ENCODE measurements around the gene CYLD.

Gene CYLD

DNA sequence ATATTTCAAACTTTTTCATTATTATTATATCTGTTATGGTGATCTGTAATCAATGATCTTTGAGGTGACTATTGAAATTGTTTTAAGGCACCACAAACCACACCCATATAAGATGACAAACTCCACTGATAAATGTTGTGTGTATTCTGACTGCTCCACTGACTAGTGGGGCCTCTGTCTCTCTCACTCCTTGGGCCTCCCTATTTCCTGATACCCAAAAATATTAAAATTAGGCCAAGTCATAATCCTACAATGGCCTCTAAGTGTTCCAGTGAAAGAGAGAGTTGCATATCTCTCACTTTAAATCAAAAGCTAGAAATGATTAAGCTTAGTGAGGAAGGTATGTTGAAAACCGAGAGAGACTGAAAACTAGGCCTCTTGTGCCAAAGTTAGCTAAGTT, 23.4 kb downstream of the CYLD start:
- FAIRE-seq (no peak), DNase-seq (ENCODE audit: insufficient read length, low spot score) (no peak)
- TF ChIP-seq POLR2A (IDR thresholded peaks at IDR 0.05; ENCODE audit: low read depth, low read length), result no peak

DNA sequence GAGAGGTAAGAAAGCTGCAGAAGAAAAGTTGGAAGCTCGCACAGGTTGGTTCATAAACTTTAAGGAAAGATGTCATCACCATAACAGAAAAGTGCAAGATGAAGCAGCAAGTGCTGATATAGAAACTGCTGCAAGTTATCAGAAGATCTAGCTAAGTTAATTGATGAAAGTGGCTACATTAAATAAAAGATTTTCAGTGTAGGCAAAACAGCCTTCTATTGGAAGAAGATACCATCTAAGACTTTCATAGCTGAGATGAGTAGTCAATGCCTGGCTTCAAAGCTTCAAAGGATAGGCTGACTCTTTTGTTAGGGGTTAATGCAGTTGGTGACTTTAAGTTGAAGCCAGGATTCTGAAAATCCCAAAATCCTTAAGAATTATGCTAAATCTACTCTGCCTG, 24.0 kb downstream of the CYLD start:
- TF ChIP-seq POLR2A (IDR thresholded peaks at IDR 0.05; ENCODE audit: low read depth, low read length), result no peak
- DNase-seq (ENCODE audit: insufficient read length, low spot score) (no peak), FAIRE-seq (no peak)

DNA sequence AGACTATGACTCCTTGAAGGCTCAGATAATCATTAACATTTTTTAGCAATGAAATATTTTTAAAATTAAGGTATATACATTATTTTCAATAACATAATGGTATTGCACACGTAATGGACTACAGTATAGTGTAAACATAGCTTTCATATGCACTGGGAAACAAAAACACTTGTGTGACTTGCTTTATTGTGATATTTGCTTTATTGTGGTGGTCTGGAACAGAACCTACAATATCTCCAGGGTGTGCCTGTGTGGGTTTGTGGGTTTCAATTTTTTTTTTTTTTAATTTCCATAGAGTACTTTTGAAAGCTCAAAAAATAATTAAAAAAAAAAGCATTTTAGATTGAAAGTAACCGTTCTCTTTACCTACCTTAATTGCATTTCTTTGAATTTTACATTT, 25.3 kb downstream of the CYLD start:
- no peak for FAIRE-seq
- TF ChIP-seq POLR2A (IDR thresholded peaks at IDR 0.05; ENCODE audit: low read depth, low read length), result no peak

DNA sequence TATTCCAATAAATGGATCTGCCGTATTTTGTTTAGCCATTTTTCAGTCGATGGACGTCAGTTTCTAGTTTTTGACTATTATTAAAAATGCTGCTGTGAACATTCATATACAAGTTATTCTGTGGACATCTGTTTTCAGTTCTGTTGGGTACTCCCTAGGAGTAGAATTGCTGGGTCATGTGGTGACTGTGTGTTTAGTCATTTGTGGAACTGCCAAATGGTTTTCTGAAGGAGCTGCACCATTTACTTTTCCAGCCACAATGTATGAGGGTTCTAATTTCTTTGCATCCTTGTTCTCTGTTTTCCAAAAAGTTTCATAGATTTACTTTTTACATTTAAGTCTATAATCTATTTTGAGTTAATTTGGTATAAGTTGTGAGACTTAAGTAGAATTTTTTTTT, 29.5 kb downstream of the CYLD start:
- no peak for TF ChIP-seq POLR2A (IDR thresholded peaks at IDR 0.05; ENCODE audit: low read depth, low read length)
- DNase-seq (ENCODE audit: insufficient read length, low spot score) (no peak), FAIRE-seq (no peak)

More for the DNA sequence above, 25.3 kb downstream of the CYLD start:
- no peak for DNase-seq (ENCODE audit: insufficient read length, low spot score)

GRCh38 chr16:50774405-50774804, 32.5 kb downstream of the CYLD start:
- no peak for FAIRE-seq
- no peak for TF ChIP-seq POLR2A (IDR thresholded peaks at IDR 0.05; ENCODE audit: low read depth, low read length)

GRCh38 chr16:50774960-50775359, 33.1 kb downstream of the CYLD start:
- DNase-seq (ENCODE audit: insufficient read length, low spot score) (no peak), FAIRE-seq (no peak)
- TF ChIP-seq POLR2A (IDR thresholded peaks at IDR 0.05; ENCODE audit: low read depth, low read length), result no peak

More at GRCh38 chr16:50774405-50774804, 32.5 kb downstream of the CYLD start:
- no peak for DNase-seq (ENCODE audit: insufficient read length, low spot score)

GRCh38 chr16:50776037-50776436, 34.2 kb downstream of the CYLD start:
- no peak for FAIRE-seq
- TF ChIP-seq POLR2A (IDR thresholded peaks at IDR 0.05; ENCODE audit: low read depth, low read length), result no peak
- DNase-seq (ENCODE audit: insufficient read length, low spot score), result no peak

GRCh38 chr16:50778284-50779163, 36.6 kb downstream of the CYLD start:
- DNase-seq (ENCODE audit: insufficient read length, low spot score) (no peak), FAIRE-seq (no peak)
- TF ChIP-seq POLR2A (IDR thresholded peaks at IDR 0.05; ENCODE audit: low read depth, low read length), result no peak

DNA sequence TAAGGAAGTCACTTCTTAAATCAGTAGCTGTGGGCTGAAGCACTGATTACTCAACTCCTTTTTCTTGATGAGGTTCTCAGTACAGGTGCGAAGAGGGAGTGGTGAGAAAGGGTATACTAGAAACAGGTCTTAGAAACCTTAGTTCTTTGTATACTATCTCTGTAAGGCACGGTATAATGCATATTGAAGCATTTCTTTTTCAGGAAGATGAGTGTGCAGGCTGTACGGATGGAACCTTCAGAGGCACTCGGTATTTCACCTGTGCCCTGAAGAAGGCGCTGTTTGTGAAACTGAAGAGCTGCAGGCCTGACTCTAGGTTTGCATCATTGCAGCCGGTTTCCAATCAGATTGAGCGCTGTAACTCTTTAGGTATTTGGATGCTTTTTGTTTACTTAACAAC, 39.2 kb downstream of the CYLD start:
- DNase-seq (ENCODE audit: insufficient read length, low spot score), result no peak
- no peak for TF ChIP-seq POLR2A (IDR thresholded peaks at IDR 0.05; ENCODE audit: low read depth, low read length)
- FAIRE-seq, result no peak

GRCh38 chr16:50781518-50781917, 39.6 kb downstream of the CYLD start:
- DNase-seq (ENCODE audit: insufficient read length, low spot score), result no peak
- no peak for FAIRE-seq
- TF ChIP-seq POLR2A (IDR thresholded peaks at IDR 0.05; ENCODE audit: low read depth, low read length), result no peak

DNA sequence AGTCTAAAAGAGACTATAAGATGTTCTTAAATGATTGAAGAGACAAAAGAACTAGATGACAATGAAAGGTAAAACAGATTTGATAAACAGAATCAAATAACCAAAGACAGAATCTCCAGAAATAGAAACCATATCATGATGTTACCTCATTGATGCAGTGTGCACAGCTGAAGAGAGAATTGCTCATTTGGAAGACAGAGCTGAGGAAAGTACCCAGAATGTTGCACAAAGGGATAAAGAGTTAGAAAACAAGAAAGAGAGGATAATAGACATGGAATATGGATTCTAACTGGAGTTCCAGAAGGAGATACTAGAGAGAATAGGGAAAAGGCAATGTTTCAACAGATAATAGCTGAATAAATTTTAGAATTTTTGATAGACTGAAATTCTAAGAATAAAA, 47.9 kb downstream of the CYLD start:
- FAIRE-seq (no peak), DNase-seq (ENCODE audit: insufficient read length, low spot score) (no peak)
- TF ChIP-seq POLR2A (IDR thresholded peaks at IDR 0.05; ENCODE audit: low read depth, low read length), result no peak

- no peak for TF ChIP-seq POLR2A (IDR thresholded peaks at IDR 0.05; ENCODE audit: low read depth, low read length)
- DNase-seq (ENCODE audit: insufficient read length, low spot score) (no peak), FAIRE-seq (no peak)
Measured at GRCh38 chr16:50791522-50791921, 49.6 kb downstream of the CYLD start.

- no peak for DNase-seq (ENCODE audit: insufficient read length, low spot score)
- TF ChIP-seq POLR2A (IDR thresholded peaks at IDR 0.05; ENCODE audit: low read depth, low read length), result no peak
- FAIRE-seq, result no peak
Measured at GRCh38 chr16:50796829-50797228, 54.9 kb downstream of the CYLD start.

- no peak for DNase-seq (ENCODE audit: insufficient read length, low spot score)
- no peak for TF ChIP-seq POLR2A (IDR thresholded peaks at IDR 0.05; ENCODE audit: low read depth, low read length)
- FAIRE-seq, result peak; percentile 43
Measured at GRCh38 chr16:50797456-50797855, 55.6 kb downstream of the CYLD start.

GRCh38 chr16:50800074-50800473, 58.2 kb downstream of the CYLD start:
- FAIRE-seq (no peak), DNase-seq (ENCODE audit: insufficient read length, low spot score) (no peak)
- TF ChIP-seq POLR2A (IDR thresholded peaks at IDR 0.05; ENCODE audit: low read depth, low read length), result no peak

All from H54 (cell line).